A204.1 (cell line): ENCODE measurements around the gene CCDC24.
A peak's percentile ranks its signal among the peaks of the same experiment; 100 is the strongest.

Experiments used
- FAIRE-seq: peaks from 2 replicates; lab custom pipeline; 2012; peaks lifted over from hg19 to GRCh38; lab: Jason Lieb, UNC

CCDC24 gene

GRCh38 chr1:43991476-43992231, at the start of gene CCDC24:
TSS of gene CCDC24 (plus strand) at chr1:43991599. CDS start at chr1:43991879, 280 bp downstream.
- no peak for FAIRE-seq

DNA sequence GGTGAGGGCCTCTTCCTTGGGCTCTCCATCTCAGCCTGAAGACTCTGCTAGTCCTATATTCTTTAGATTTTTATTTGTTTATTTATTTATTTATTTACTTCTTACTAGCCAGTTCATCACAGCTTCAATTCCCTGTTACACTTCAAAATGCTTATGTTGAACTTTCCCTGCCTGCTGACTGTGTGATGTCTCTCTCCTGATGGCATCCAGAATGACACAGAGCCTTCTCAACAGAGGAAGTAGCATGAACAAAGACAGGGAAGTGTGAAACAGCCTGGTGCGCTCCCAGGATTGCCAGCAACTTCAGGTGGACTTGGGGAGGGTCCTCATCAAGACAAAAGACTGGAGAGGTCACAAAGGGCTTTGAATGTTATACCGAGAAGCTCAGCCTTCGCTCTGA, 49.0 kb upstream of the CCDC24 start:
- FAIRE-seq = no peak

DNA sequence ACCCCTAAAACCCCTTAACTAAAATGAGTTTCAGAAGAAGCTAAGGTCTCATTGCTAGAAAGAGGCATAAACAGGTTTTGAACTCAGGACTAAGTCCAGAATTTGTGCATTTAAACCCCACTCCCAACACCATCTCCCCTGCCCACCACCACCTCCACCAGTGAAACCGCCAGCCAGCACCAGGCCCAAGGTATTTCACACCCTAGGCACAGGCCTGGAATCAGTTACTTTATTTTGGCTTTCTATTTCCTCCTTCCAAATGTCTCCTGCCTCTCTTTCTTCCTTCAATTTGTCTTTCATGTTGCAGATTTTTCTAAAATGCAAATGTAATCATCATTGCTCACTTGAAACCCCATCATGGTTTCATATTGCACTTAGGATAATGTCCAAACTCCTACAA, 46.5 kb upstream of the CCDC24 start:
- no peak for FAIRE-seq

DNA sequence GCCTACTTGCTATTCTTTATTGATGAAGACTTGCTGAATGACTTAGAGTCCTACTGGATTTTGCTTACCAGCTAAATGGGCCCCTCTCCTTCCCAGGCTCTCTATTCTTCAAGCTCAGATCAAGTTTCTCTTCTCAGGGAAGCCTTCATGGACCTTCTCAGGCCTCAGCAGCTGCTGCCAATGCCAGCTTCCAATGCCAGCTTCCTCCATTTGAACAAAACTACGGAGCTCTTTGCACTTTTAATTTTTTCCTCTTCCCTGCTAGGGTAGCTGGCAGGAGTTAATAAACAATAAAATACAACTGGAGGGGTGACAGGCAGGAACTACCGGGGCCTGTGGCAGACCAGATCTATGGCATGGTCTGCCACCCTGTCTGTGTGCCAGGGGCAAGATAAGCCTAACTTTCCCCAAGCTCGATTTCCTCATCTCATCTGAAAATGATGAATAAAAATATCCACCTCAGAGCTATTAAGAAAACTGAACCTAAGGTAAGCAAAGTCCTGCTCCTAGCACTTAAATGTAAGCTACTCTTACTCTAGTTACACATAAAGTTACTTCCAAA, 45.6 kb upstream of the CCDC24 start:
- FAIRE-seq = no peak

DNA sequence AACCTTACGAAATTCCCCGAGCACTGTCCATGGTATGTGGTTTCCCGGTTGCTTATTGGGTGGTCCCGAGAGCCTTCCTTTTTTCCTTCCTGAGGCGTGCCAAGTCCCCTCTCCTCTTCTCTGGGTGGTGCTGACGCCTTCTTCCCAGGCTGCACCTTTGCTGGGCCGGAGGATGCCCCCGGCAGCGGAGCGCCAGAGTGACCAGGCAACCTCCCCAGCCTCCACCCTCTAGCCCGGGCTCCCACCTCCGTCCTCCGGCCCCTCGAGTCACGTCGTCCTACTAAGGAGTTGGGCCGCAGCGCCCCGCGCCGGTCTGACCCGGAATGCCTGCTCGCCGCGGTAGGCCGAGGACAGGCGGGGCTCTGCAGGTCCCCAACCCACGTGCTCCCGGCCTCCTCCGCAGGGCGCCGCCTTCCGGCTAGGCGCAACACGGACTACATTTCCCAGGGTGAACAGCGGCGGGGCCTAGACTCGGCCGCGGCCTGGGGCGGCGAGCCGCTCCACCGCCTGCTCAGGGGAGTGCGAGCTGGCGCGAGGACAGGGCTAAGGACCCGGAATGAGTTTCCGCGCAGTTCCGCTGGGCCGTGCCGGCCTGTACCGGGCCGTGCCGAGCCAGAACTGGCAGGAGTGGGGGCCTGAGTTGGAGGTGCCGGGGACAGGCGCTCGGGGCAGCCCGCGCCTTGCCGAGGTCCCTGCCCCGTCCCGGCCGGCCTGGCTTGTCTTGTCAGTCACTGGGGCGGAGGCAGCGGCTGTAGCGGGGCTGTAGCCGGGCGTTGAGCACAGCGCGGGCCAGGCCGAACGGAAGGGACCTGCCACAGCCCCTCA, 45.0 kb upstream of the CCDC24 start, which contains the start of gene IPO13:
Gene IPO13 (plus strand): TSS at position 715 of the 825 bp plus-strand sequence. CDS start 651 bp downstream, outside the sequence.
- peak; percentile 46 for FAIRE-seq

DNA sequence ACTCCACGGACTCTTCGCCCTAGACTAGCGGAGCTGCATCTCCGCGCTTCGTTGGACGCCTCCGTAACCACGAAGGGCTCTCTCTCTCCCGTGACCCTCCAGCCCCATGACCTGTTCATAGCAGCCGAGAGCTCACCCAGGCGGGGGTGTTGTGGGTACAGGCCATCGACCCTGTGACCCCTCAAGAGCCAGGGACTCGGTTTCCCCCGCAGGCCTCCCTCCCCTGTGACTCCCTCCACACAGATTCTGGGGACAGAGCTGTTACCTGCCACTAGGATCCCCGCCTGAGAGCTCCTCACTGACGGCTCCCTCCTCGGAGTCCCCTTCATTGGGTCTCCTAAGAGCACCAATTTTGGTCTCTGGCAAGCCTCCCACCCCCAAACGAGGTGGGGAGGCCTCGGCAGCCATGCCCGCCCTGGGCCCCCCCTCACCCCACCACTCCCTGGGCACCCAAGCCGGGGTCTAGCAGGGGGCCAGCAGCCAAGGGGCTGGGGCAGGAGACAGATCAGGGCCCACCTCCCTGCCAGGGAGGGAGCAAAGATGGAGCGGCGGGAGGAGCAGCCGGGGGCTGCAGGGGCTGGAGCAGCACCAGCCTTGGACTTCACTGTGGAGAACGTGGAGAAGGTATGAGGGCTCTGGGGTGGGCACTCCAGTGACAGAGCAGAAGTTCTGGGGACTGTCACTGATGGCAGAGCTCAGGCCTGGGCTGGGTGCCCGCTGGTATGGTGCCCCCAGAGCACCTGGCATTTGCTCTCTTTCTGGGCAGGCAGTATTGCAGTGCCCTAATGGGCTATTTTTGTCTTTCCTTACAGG, 44.1 kb upstream of the CCDC24 start:
- FAIRE-seq = no peak

GRCh38 chr1:43947874-43948437, 43.4 kb upstream of the CCDC24 start:
- FAIRE-seq = no peak

DNA sequence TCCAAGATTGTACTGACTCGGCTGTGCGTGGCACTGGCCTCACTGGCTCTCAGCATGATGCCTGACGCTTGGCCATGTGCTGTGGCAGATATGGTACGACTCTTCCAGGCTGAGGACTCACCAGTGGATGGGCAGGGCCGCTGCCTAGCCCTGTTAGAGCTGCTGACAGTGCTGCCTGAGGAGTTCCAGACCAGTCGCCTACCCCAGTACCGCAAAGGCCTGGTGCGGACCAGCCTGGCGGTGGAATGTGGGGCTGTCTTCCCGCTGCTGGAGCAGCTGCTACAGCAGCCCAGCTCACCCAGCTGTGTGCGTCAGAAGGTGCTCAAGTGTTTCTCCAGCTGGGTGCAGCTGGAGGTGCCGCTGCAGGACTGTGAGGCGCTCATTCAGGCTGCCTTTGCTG, 41.7 kb upstream of the CCDC24 start:
- FAIRE-seq = no peak

- no peak for FAIRE-seq
These were observed 40.1 kb upstream of the CCDC24 start for GRCh38 chr1:43951021-43951985.

DNA sequence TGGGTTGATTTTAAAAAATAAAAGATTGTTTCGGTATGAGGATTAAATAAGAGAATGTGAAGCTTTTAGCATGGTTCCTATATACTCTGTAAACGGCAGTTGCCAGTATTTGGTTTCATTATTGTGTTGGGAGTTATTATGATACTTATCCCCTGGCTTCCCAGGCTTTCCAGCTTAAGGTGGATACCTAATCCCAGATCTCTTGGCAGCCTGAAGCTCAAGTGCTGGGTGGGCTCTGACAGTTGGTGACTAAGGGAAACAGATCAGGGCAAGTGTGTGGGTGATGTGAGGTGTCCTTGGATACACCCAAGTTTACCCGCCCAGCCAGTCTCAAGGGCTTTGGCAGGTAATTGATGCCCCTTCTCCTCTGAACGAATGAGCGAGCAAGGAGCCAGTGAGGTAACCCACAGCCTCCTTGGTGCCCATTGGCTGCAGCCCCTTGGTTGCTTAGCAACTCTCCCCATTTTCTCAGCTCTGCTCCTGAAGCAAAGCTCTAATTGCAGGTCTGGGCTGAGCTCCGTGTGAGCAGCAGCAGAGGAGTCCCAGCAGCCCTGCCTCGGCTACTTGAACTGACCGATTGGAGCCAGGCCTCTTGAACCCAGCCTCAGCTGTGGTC, 38.6 kb upstream of the CCDC24 start:
- FAIRE-seq = no peak

- FAIRE-seq = no peak
These were observed 38.0 kb upstream of the CCDC24 start for GRCh38 chr1:43953361-43953760.

- no peak for FAIRE-seq
These were observed 37.4 kb upstream of the CCDC24 start for GRCh38 chr1:43954036-43954435.

DNA sequence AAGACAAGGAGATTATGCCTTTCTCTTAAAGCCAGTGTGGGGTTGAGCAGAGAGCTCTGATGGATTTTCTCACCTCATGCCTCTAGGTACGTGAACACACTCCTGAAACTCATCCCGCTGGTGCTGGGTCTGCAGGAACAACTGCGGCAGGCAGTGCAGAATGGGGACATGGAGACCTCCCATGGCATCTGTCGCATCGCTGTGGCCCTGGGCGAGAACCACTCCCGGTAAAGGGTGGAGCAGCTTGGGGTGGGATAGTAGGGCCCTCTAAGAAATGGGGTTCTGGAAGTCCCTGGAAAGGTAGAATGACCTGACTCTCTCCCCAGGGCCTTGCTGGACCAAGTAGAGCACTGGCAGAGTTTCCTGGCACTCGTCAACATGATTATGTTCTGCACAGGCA, 35.2 kb upstream of the CCDC24 start:
- no peak for FAIRE-seq

DNA sequence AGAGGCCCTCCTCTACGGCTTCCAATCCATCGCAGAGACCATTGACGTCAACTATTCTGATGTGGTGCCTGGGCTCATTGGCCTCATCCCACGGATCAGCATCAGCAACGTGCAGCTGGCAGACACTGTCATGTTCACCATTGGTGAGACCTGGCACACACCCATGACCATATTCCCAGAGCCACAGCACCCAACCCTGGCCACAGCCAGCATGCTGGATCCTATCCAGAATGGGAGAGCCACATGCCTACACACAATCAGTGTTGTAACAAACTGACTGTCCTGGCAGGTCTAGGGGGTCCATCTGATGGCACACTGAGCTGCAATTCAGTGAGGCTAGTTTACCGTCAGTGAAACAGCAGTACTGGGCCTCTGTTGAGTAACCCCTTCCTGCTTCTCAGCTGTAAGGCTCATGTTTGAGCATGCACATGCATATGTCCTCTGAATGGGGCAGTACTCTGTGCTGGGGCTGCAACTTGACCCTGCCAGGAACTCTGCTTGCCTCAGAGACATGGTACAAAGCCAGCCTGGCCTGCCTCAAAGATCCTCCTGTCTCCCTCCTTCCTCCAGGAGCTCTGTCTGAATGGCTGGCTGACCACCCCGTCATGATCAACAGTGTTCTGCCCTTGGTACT, 33.9 kb upstream of the CCDC24 start:
- no peak for FAIRE-seq

DNA sequence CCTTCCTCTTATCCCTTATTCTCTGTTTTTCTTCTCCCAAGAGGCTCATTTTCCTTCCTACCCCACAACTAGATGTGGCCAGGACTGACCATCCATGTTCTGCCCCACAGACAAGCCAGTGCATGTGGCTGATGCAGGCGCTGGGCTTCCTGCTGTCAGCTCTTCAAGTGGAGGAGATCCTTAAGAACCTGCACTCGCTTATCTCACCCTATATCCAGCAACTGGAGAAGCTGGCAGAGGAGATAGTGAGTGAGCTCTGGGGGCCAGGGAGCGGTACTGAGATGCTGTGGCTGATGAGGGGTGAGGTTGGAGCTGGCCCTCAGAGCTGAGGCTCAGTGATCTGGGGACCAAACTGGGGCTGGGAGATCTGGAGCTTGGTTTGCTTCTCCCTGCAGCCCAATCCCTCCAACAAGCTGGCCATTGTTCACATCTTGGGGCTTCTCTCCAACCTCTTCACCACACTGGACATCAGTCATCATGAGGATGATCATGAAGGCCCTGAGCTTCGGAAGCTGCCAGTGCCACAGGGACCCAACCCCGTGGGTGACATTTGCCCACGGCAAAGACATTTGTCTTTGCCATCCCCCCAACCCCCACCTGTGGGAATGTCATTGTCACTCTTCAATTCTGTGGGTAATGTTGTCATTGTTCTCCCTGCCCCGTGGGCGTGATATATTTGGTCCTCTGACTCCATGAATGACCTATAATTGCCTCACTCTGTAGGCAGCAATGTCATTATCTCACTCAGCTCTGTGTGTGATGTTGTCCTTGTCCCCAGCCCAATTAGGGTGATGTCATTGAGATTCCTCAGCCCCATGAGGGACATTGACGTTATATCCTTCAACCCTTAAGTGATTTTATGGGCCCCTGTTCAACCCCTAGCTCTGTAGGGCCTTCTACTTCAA, 32.8 kb upstream of the CCDC24 start:
- no peak for FAIRE-seq

DNA sequence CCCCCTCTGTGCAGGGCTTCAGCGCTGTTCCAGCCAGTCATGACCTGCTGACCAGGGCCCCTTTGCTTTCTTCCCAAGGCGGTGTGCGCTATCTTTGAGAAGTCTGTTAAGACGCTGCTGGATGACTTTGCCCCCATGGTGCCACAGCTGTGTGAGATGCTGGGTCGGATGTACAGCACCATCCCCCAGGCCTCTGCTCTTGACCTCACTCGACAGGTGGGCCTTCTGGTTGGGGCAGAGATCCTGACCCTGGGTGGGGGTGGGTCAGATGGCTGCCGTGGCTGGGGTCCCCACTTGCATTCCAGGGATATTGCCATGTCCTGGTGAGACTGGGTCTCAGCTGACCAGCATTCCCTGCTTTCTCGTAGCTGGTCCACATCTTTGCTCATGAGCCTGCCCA, 30.6 kb upstream of the CCDC24 start:
- FAIRE-seq = no peak

- FAIRE-seq = no peak
These were observed 29.7 kb upstream of the CCDC24 start for GRCh38 chr1:43961692-43962091.

GRCh38 chr1:43962324-43962723, 29.1 kb upstream of the CCDC24 start:
- FAIRE-seq = no peak

GRCh38 chr1:43963006-43963405, 28.4 kb upstream of the CCDC24 start:
- no peak for FAIRE-seq
